H1 (cell line): ENCODE measurements around the gene SAA1. TPM values are rescaled to one million over a fixed set of nuclear protein-coding genes. Genes with fewer than 3 reads are reported as not detected.

Source experiments
- CTCF ChIA-PET: fragments of 300-600 bp; sonication (Branson Sonifier 250); formaldehyde crosslinking; loops from one replicate; lab custom pipeline; 2021; ENCODE audit not compliant: partially characterized antibody; lab: Charles Lee
- POLR2A ChIA-PET: fragments of 300-600 bp; sonication (Branson Sonifier 250); formaldehyde crosslinking; loops from one replicate; lab custom pipeline; 2021; ENCODE audit warnings: inconsistent platforms; ENCODE audit not compliant: partially characterized antibody; lab: Charles Lee
- DNase-seq, 2 experiments: peaks; one replicate each; pipeline versions ENCODE4 v3.0.0 to v3.0.0-alpha.2; 2010 to 2022; ENCODE audit warnings: low spot score in 2 of 2, low read depth in 1 of 2, mixed read lengths in 1 of 2
- FAIRE-seq: peaks from 2 replicates; lab custom pipeline; 2011; peaks lifted over from hg19 to GRCh38; lab: Jason Lieb, UNC
- H2AFZ ChIP-seq: 2 replicates; pipeline ENCODE4 v1.8.1; 2012; ENCODE audit warnings: low read length, inconsistent platforms
- H2AK5ac ChIP-seq: 2 replicates; pipeline ENCODE4 v1.6.1; 2013; ENCODE audit warnings: low read depth, low read length
- H2BK120ac ChIP-seq: replicated peaks from 2 replicates; pipeline ENCODE3; 2013; ENCODE audit warnings: low read depth, low read length, inconsistent platforms
- H2BK12ac ChIP-seq: 2 replicates; pipeline ENCODE4 v1.6.1; 2013; ENCODE audit warnings: low read depth, low read length
- H2BK15ac ChIP-seq: 2 replicates; pipeline ENCODE4 v1.6.1; 2013; ENCODE audit warnings: low read length
- H2BK20ac ChIP-seq: 2 replicates; pipeline ENCODE4 v1.6.1; 2013; ENCODE audit warnings: low read length
- H2BK5ac ChIP-seq: 2 replicates; pipeline ENCODE4 v1.6.1; 2013; ENCODE audit warnings: low read depth, low read length
- H3K14ac ChIP-seq: 2 replicates; pipeline ENCODE4 v1.6.1; 2013; ENCODE audit warnings: inconsistent platforms; ENCODE audit not compliant: insufficient read length
- H3K18ac ChIP-seq: 2 replicates; pipeline ENCODE4 v1.6.1; 2013; ENCODE audit warnings: low read length; ENCODE audit errors: extremely low read depth
- H3K23ac ChIP-seq: 2 replicates; pipeline ENCODE4 v1.6.1; 2013; ENCODE audit warnings: inconsistent platforms; ENCODE audit not compliant: insufficient read length
- H3K23me2 ChIP-seq: 2 replicates; pipeline ENCODE4 v1.6.1; 2013; ENCODE audit warnings: low read depth, low read length
- H3K27ac ChIP-seq: 2 replicates; pipeline ENCODE4 v1.6.1; 2011; ENCODE audit warnings: low read depth, low read length, inconsistent platforms
- H3K27me3 ChIP-seq, 4 experiments: replicated peaks in 1 of 4; 1 replicate in 1 of 4; 2 replicates in 3 of 4; pipeline versions ENCODE4 v1.6.1 to v1.8.1; 2011 to 2013; ENCODE audit warnings: low read length in 3 of 4, mild to moderate bottlenecking in 3 of 4, inconsistent platforms in 2 of 4, mixed read lengths in 2 of 4, moderate library complexity in 1 of 4; ENCODE audit not compliant: control insufficient read depth in 3 of 4, insufficient read depth in 3 of 4; ENCODE audit errors: extremely low read depth in 1 of 4
- H3K36me3 ChIP-seq, 4 experiments: 2 replicates each; pipeline versions ENCODE4 v1.6.1 to v1.8.1; 2011 to 2013; ENCODE audit warnings: mild to moderate bottlenecking in 4 of 4, low read length in 3 of 4, moderate library complexity in 2 of 4, control low read depth in 1 of 4, inconsistent platforms in 1 of 4; ENCODE audit not compliant: insufficient read depth in 4 of 4, control insufficient read depth in 2 of 4
- H3K4ac ChIP-seq: replicated peaks from 2 replicates; pipeline ENCODE3; 2013; ENCODE audit warnings: low read length, low read depth, mixed read lengths, inconsistent platforms; ENCODE audit not compliant: insufficient read length
- H3K4me1 ChIP-seq, 4 experiments: replicated peaks in 1 of 4; 1 replicate in 1 of 4; 2 replicates in 3 of 4; pipeline versions ENCODE4 v1.6.1 to v1.8.1; 2011 to 2013; ENCODE audit warnings: low read length in 3 of 4, inconsistent platforms in 2 of 4, mixed read lengths in 1 of 4; ENCODE audit not compliant: insufficient read depth in 4 of 4, control insufficient read depth in 3 of 4
- H3K4me2 ChIP-seq, 2 experiments: 2 replicates each; pipeline versions ENCODE4 v1.6.1 to v1.8.1; 2011 to 2013; ENCODE audit warnings: low read depth in 2 of 2, low read length in 2 of 2, control low read depth in 1 of 2, inconsistent platforms in 1 of 2, mild to moderate bottlenecking in 1 of 2; ENCODE audit not compliant: insufficient read depth in 1 of 2
- H3K4me3 ChIP-seq, 4 experiments: fragments of 200-600, 300-600 bp in 1 of 4; sonication (generic), shearing (Covaris generic), sonication (Bioruptor Twin) in 1 of 4; 2 replicates each; pipeline versions ENCODE4 v1.5.1 to v1.8.1; 2011 to 2016; ENCODE audit warnings: low read length in 4 of 4, low read depth in 3 of 4, control low read depth in 2 of 4, inconsistent platforms in 2 of 4, mild to moderate bottlenecking in 2 of 4, mixed read lengths in 1 of 4, moderate library complexity in 1 of 4; ENCODE audit not compliant: insufficient read depth in 2 of 4; ENCODE audit errors: extremely low read depth in 1 of 4
- H3K56ac ChIP-seq: replicated peaks from 2 replicates; pipeline ENCODE3; 2013; ENCODE audit warnings: low read depth, mild to moderate bottlenecking, mixed read lengths, low read length, inconsistent platforms; ENCODE audit not compliant: insufficient read length
- H3K79me1 ChIP-seq: 2 replicates; pipeline ENCODE4 v1.6.1; 2013; ENCODE audit warnings: low read depth, low read length, control low read depth
- H3K79me2 ChIP-seq, 2 experiments: 2 replicates each; pipeline versions ENCODE4 v1.6.1 to v1.8.1; 2012 to 2013; ENCODE audit warnings: low read length in 2 of 2, mild to moderate bottlenecking in 2 of 2, inconsistent platforms in 1 of 2; ENCODE audit not compliant: insufficient read depth in 2 of 2, control insufficient read depth in 1 of 2
- H3K9ac ChIP-seq, 4 experiments: replicated peaks in 1 of 4; 1 replicate in 1 of 4; 2 replicates in 3 of 4; pipeline versions ENCODE4 v1.6.1 to v1.8.1; 2011 to 2013; ENCODE audit warnings: low read depth in 3 of 4, low read length in 3 of 4, control low read depth in 2 of 4, mild to moderate bottlenecking in 2 of 4, moderate library complexity in 2 of 4, inconsistent platforms in 1 of 4; ENCODE audit errors: extremely low read depth in 1 of 4
- H3K9me3 ChIP-seq, 2 experiments: 2 replicates each; pipeline versions ENCODE4 v1.6.1 to v1.8.1; 2012 to 2013; ENCODE audit warnings: mild to moderate bottlenecking in 2 of 2, moderate library complexity in 2 of 2, control low read depth in 1 of 2, inconsistent platforms in 1 of 2, low read depth in 1 of 2, low read length in 1 of 2, mixed read lengths in 1 of 2; ENCODE audit not compliant: insufficient read depth in 2 of 2
- H4K20me1 ChIP-seq, 2 experiments: replicated peaks in 1 of 2; 2 replicates each; pipeline versions ENCODE3 to v1.8.1; 2011 to 2013; ENCODE audit warnings: inconsistent platforms in 2 of 2, low read length in 2 of 2, mild to moderate bottlenecking in 1 of 2; ENCODE audit not compliant: insufficient read depth in 2 of 2, control insufficient read depth in 1 of 2
- H4K5ac ChIP-seq: 2 replicates; pipeline ENCODE4 v1.6.1; 2013; ENCODE audit warnings: low read length, low read depth, mixed read lengths, inconsistent platforms; ENCODE audit not compliant: insufficient read length
- H4K8ac ChIP-seq: 2 replicates; pipeline ENCODE4 v1.8.0; 2013; ENCODE audit warnings: mild to moderate bottlenecking, moderate library complexity, low read length, inconsistent platforms; ENCODE audit not compliant: insufficient read depth; ENCODE audit errors: extremely low read depth
- H4K91ac ChIP-seq: replicated peaks from 2 replicates; pipeline ENCODE3; 2013; ENCODE audit warnings: low read length, mixed read lengths, inconsistent platforms; ENCODE audit not compliant: insufficient read length
- BACH1 ChIP-seq: IDR thresholded peaks from 2 replicates; pipeline ENCODE4 v1.6.1; 2012; ENCODE audit warnings: low read length, improper control_type of control experiment
- CBX5 ChIP-seq: fragments of 300-800, 300-1000 bp; sonication (generic); IDR thresholded peaks from 2 replicates; pipeline ENCODE4 v1.7.1; 2016; ENCODE audit warnings: antibody characterized with exemption, low read length, low read depth
- CREB1 ChIP-seq: IDR thresholded peaks from 2 replicates; pipeline ENCODE4 v1.6.1; 2012; ENCODE audit warnings: inconsistent platforms
- E2F6 ChIP-seq: IDR thresholded peaks from 2 replicates; pipeline ENCODE4 v1.6.1; 2012; ENCODE audit warnings: inconsistent platforms
- MAFK ChIP-seq: IDR thresholded peaks from 2 replicates; pipeline ENCODE4 v1.6.1; 2012; ENCODE audit warnings: low read depth, mild to moderate bottlenecking, improper control_type of control experiment, low read length
- MAX ChIP-seq: IDR thresholded peaks from 2 replicates; pipeline ENCODE4 v1.6.1; 2012; ENCODE audit warnings: inconsistent platforms
- RNF2 ChIP-seq: fragments of 200-900, 300-1000 bp; sonication (generic); IDR thresholded peaks from 2 replicates; pipeline ENCODE4 v1.7.1; 2016; ENCODE audit warnings: borderline replicate concordance, low read depth, mild to moderate bottlenecking, antibody characterized with exemption, low read length; ENCODE audit not compliant: poor library complexity, severe bottlenecking; ENCODE audit errors: missing control alignments
- YY1 ChIP-seq: IDR thresholded peaks from 2 replicates; pipeline ENCODE4 v1.6.1; 2011; ENCODE audit warnings: low read depth, mild to moderate bottlenecking, low read length
- WGBS, 2 experiments: shearing (Covaris generic) in 1 of 2; methylation state at CpG; one replicate each; pipeline versions ENCODE4 v1.1.6 to v1.1.7; 2013 to 2015; ENCODE audit warnings: low lambda C conversion rate in 2 of 2, mixed read lengths in 2 of 2, inconsistent platforms in 1 of 2, low coverage in 1 of 2, missing lambda C conversion rate in 1 of 2; ENCODE audit not compliant: insufficient replicate concordance in 2 of 2, insufficient coverage in 1 of 2, insufficient read length in 1 of 2; ENCODE audit errors: extremely low coverage in 1 of 2, missing lambda C conversion rate in 1 of 2; 5-methylcytosine and 5-hydroxymethylcytosine counted together
- polyA plus RNA-seq, 7 experiments: library from polyadenylated mRNA; depleted of rRNA in 3 of 7; stranded (reverse) in 5 of 7; unstranded in 2 of 7; fragments of >200 nt in 5 of 7; fragments of 200-250 nt in 2 of 7; gene quantifications; 1 replicate in 5 of 7; 2 replicates in 1 of 7; 4 replicates in 1 of 7; pipeline versions ENCODE4 v1.2.1 to v1.2.3, GENCODE V29; 2011 to 2013; ENCODE audit warnings: missing spikeins in 2 of 7, mixed read lengths in 2 of 7
- total RNA-seq: library from RNA; stranded (reverse); fragmentation: NEBNext Ultra II Directional; extraction: Animal tissue kit (Norgen Biotek cat#: 25700); gene quantifications from 2 replicates; pipeline ENCODE4 v1.2.1, GENCODE V29; 2021

The SAA1 gene
- total and polyA plus RNA-seq, 2 of the 8 experiments (the other 6 are each of a cell fraction or from before 2014, with no cell fraction given): 0.41 TPM; not detected in 1

DNA sequence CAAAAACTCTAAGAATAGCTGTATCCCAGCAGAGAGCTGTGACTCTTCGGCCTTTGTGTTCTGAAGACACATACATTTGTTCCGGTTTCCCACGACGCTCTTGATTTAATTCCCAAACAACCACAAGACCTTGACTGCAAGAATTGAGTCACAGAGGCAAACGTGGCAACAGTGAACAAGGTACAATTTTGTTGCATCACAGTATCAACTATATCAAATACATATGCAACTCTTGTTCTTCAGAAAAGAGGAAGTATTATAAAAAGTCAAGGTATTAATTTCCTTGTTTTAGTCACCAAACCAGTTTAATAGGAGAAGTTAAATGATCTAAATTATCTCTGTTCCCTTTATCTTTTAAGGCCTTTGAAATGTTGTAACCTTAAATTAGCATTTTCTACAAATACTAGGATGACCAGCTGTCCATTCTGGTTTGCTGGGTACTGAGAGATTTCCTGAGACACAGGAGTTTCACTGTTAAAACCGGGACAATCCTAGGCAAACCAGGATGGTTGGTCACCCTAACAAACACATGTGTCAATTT, 44.8 kb downstream of the SAA1 start:
- H3K14ac ChIP-seq: no peak overlapping the region
- H3K9ac ChIP-seq: no peak overlapping the region
- FAIRE-seq (no peak), DNase-seq (no peak)
- H3K18ac ChIP-seq: no peak overlapping the region
- no peak overlapping the region for H3K23ac ChIP-seq
- no peaks in the 10 kb centered on the region for H3K9me3 ChIP-seq
- peaks cover 0 to 23% of the 10 kb centered on the region in 2 experiments; a peak in 2 of 4 replicates for H3K79me2 ChIP-seq
- no peak overlapping the region for H3K4me3 ChIP-seq
- H4K91ac ChIP-seq: no peak overlapping the region
- no peak overlapping the region for H4K5ac ChIP-seq
- no peak overlapping the region for H3K4me2 ChIP-seq
- H2BK15ac ChIP-seq: no peak overlapping the region
- no peak overlapping the region for H3K27ac ChIP-seq
- no peak overlapping the region for H2BK120ac ChIP-seq
- H3K36me3 ChIP-seq: peaks cover 7 to 47% (median 28%) of the 10 kb centered on the region in 4 experiments
- TF ChIP-seq MAFK: no peak
- no peak for TF ChIP-seq CBX5
- TF ChIP-seq RNF2: no peak
- no peak for TF ChIP-seq BACH1
- no peak for TF ChIP-seq CREB1
- no peak for TF ChIP-seq MAX
- TF ChIP-seq E2F6: no peak
- no peak for TF ChIP-seq YY1
- H3K4me1 ChIP-seq: no peaks in the 10 kb centered on the region
- no peak overlapping the region for H2BK5ac ChIP-seq
- 89% methylated on average over 6 of the region's 6 CpGs; no CpG with 5 or more reads in 1 of the 2 experiments for WGBS, 2 experiments
- no peaks in the 10 kb centered on the region for H3K27me3 ChIP-seq
- H3K23me2 ChIP-seq: no peaks in the 10 kb centered on the region
- no peaks in the 10 kb centered on the region for H4K20me1 ChIP-seq
- H2BK12ac ChIP-seq: no peak overlapping the region
- H2BK20ac ChIP-seq: no peak overlapping the region
- H2AFZ ChIP-seq: no peak overlapping the region
- ChIA-PET CTCF (interaction anchor here (1.0 kb wide), 1 partner anchor 10 kb away, joined by 4 read pairs; no protein-coding TSS in a partner anchor), POLR2A (interaction anchor here (1.3 kb wide), 1 partner anchor 12 kb away, joined by 4 read pairs; no protein-coding TSS in a partner anchor)
- H3K79me1 ChIP-seq: peaks cover 10% of the 10 kb centered on the region; the same call in 1 of the 2 replicates
- no peak overlapping the region for H3K4ac ChIP-seq
- no peak overlapping the region for H4K8ac ChIP-seq
- H2AK5ac ChIP-seq: no peak overlapping the region
- H3K56ac ChIP-seq: no peak overlapping the region
